Activated CD8-positive, alpha-beta memory T cell treated with anti-CD3 and anti-CD28 coated beads for 4 hours (primary cell): ENCODE measurements around the gene TDG.
"Not testable (repeated sequence)": the region's sequence is repeated elsewhere in the genome, so short reads cannot be mapped to it uniquely, and the experiment has no call there.

Source experiments
- DNase-seq, 2 donors: peaks; one replicate each; pipeline ENCODE4 v3.0.0-alpha.2; 2020; ENCODE audit warnings: low read depth in 2 of 2

Gene TDG

DNA sequence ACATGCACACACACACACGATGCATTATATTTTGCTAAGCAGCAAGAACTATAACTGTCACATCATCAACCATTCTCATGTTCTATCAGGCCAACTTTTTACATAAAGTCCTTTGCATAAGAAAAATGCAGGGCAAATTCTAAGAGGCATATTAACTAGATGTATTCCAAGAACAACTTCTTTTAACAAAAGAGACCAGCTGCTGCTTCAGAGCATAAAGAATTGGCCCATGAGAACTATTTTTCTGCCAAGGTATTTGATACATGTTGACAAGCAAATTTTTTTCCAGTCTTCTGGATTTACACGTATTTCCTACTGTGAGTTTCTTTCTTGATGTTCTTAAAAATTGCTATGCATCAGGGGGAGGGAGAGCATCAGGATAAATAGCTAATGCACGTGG lies 57.1 kb downstream of the TDG start:
- no peak for DNase-seq

DNA sequence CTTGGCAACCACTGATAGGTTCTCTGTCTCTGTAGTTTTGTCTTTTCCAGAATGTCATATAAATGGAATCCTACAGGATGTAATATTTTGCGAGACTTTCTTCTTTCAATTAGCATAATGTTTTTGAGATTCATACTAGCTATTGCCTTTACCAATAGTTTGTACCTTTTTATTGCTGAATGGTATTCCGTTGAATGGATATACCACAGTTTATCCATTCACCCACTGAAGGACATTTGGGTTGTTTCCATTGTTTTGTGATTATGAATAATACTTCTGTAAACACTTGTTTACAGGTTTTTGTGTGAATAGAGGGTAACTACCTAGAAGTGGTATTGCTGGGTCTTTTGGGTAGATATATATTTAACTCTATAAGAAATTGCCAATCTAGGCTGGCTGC lies 58.0 kb downstream of the TDG start:
- DNase-seq = no peak

DNA sequence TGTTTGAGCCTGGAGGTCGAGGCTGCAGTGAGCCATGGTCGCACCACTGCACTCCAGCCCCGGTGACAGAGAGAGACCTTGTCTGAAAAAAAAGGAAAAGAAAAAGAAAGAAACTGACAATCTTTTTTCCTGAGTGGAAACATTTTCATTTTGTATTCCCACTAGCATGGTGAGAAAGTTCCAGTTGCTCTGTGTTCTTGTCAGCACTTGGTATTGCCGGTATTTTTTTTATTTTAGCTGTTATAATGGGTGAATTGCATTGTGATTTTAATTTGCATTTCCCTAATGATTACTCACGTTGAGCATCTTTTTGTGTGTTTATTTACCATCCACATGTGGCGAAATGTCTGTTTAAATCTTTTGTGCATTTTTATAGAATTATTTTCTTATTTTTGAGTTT lies 58.7 kb downstream of the TDG start:
- DNase-seq = no peak

DNA sequence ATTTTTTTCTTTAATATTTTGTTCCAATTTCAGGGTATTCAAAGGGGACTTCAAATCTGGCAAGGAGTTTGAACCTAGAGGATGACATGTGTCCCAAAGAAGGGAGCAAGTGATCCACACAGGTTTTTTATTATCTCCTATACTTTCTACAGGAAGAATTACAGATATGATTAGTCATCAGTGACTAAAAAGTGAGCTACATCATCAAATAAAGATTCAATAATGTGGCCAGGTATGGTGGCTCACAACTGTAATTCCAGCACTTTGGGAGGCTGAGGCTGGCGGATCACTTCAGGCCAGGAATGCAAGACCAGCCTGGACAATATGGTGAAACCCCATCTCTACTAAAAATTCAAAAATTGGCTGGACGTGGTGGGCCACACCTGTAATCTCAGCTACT lies 60.1 kb downstream of the TDG start:
- DNase-seq = no peak

DNA sequence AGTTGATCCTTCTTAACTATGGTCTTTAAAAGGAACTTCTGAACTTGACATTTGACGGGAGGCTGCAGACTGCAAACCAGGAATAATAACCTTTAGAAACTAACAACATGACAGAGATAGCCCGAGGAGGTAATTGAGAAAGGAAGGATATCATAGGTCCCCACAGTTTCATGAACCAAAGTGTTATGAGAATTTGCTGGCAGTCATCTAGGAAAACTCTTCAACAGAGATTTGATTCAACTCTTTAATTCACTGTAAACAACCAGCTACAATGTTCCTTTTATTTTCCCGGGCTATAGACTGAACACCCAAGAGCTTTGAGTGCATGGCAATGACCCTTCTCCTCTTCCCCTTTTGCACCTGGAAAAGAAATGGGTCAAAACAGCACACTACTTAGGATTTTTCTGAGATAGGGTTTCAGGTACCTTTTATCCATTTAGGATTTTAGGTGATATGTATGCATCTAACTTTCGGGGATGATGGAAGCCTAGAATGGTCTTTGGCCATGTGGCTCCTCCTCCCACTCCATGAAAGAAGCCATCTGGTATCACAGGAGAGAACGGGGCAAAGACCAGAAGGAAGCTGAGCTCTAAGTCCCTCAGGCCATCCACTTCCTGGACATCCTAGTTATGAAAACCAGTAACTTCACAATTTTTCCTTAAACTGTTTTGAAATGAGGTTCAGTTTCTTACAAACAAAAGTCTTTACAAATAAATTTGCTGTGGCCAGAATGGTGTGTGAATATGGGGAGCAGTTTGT lies 61.3 kb downstream of the TDG start:
- no peak for DNase-seq

DNA sequence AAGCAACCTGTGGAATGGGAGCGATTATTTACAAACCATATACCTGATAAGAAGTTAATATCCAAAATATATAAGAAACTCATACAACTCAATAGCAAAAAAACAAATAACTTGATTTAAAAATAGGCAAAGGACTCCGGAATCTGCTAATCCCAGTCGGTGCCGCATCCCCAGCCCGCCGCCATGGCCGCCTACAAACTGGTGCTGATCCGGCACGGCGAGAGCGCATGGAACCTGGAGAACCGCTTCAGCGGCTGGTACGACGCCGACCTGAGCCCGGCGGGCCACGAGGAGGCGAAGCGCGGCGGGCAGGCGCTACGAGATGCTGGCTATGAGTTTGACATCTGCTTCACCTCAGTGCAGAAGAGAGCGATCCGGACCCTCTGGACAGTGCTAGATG lies 64.9 kb downstream of the TDG start:
- DNase-seq = not testable (repeated sequence)

DNA sequence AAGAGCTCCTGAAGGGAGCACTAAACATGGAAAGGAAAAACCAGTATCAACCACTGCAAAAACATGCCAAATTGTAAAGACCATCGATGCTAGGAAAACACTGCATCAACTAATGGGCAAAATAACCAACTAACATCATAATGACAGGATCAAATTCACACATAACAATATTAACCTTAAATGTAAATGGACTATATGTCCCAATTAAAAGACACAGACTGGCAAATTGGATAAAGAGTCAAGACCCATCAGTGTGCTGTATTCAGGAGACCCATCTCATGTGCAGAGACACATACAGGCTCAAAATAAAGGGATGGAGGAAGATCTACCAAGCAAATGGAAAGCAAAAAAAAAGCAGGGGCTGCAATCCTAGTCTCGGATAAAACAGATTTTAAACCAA lies 70.5 kb downstream of the TDG start:
- DNase-seq = not testable (repeated sequence)
